HepG2 (cell line): Measurements from ENCODE around the gene NR2F6. TPM values are rescaled to one million over a fixed set of nuclear protein-coding genes. Genes with fewer than 3 reads are reported as not detected.

ENCODE experiments used
- BRCA1 ChIP-seq: sonication (generic); formaldehyde crosslinking; IDR thresholded peaks from 2 replicates; pipeline ENCODE4 v1.4.0; 2020; ENCODE audit warnings: missing genetic modification reagents
- BRF2 ChIP-seq: sonication (generic); formaldehyde crosslinking; IDR thresholded peaks from 2 replicates; pipeline ENCODE4 v1.8.1; 2022; ENCODE audit warnings: mild to moderate bottlenecking, missing genetic modification reagents
- CSRNP1 ChIP-seq: sonication (generic); formaldehyde crosslinking; IDR thresholded peaks from 2 replicates; pipeline ENCODE4 v1.8.1; 2023; ENCODE audit warnings: mild to moderate bottlenecking, missing genetic modification reagents
- GPBP1L1 ChIP-seq: sonication (generic); formaldehyde crosslinking; IDR thresholded peaks from 2 replicates; pipeline ENCODE4 v1.5.0; 2020; ENCODE audit warnings: mild to moderate bottlenecking, missing genetic modification reagents
- HOXA5 ChIP-seq: sonication (generic); formaldehyde crosslinking; IDR thresholded peaks from 2 replicates; pipeline ENCODE4 v1.4.0; 2020; ENCODE audit warnings: missing genetic modification reagents
- JDP2 ChIP-seq: sonication (generic); formaldehyde crosslinking; IDR thresholded peaks from 2 replicates; pipeline ENCODE4 v1.8.1; 2022; ENCODE audit warnings: missing genetic modification reagents, borderline replicate concordance
- KMT2B ChIP-seq: IDR thresholded peaks from 2 replicates; pipeline ENCODE4 v1.6.1; 2016; ENCODE audit warnings: missing genetic modification reagents, missing compliant biosample characterization
- LCORL ChIP-seq, 2 experiments: fragments of 450-650 bp in 1 of 2; sonication (generic) in 1 of 2; formaldehyde crosslinking in 1 of 2; IDR thresholded peaks; 2 replicates each; pipeline versions ENCODE4 v1.5.0 to v1.6.1; 2017 to 2020; ENCODE audit warnings: antibody characterized with exemption in 1 of 2, missing genetic modification reagents in 1 of 2
- MTF2 ChIP-seq: sonication (generic); formaldehyde crosslinking; IDR thresholded peaks from 2 replicates; pipeline ENCODE4 v1.5.0; 2020; ENCODE audit warnings: missing genetic modification reagents, borderline replicate concordance
- NCOR1 ChIP-seq: fragments of 200-600 bp; sonication (generic); IDR thresholded peaks from 2 replicates; pipeline ENCODE4 v1.7.0; 2017; ENCODE audit warnings: antibody characterized with exemption, low read length, borderline replicate concordance
- NR2F6 ChIP-seq, 2 experiments: IDR thresholded peaks; 2 replicates each; pipeline ENCODE4 v1.6.1; 2016; ENCODE audit warnings: antibody characterized with exemption in 1 of 2, mild to moderate bottlenecking in 1 of 2
- RARA ChIP-seq: IDR thresholded peaks from 2 replicates; pipeline ENCODE4 v1.6.1; 2016; ENCODE audit warnings: missing genetic modification reagents, missing compliant biosample characterization
- RBFOX2 ChIP-seq: fragments of 200-400 bp; formaldehyde crosslinking; IDR thresholded peaks from 2 replicates; pipeline ENCODE4 v1.6.1; 2017; ENCODE audit warnings: low read depth, mild to moderate bottlenecking, low read length
- SMYD3 ChIP-seq: sonication (generic); formaldehyde crosslinking; IDR thresholded peaks from 2 replicates; pipeline ENCODE4 v1.8.1; 2023; ENCODE audit warnings: mild to moderate bottlenecking, missing genetic modification reagents
- SPEN ChIP-seq: sonication (generic); formaldehyde crosslinking; IDR thresholded peaks from 2 replicates; pipeline ENCODE4 v1.5.1; 2020; ENCODE audit warnings: low read depth, mild to moderate bottlenecking, missing genetic modification reagents
- TIGD3 ChIP-seq: sonication (generic); formaldehyde crosslinking; IDR thresholded peaks from 2 replicates; pipeline ENCODE4 v1.5.1; 2020; ENCODE audit warnings: mild to moderate bottlenecking, missing genetic modification reagents, borderline replicate concordance
- TMF1 ChIP-seq: sonication (generic); formaldehyde crosslinking; IDR thresholded peaks from 2 replicates; pipeline ENCODE4 v1.8.1; 2022; ENCODE audit warnings: low read depth, missing genetic modification reagents
- YEATS4 ChIP-seq: sonication (generic); formaldehyde crosslinking; IDR thresholded peaks from 2 replicates; pipeline ENCODE4 v1.4.0; 2020; ENCODE audit warnings: missing genetic modification reagents, borderline replicate concordance
- ZNF224 ChIP-seq: sonication (generic); formaldehyde crosslinking; IDR thresholded peaks from 2 replicates; pipeline ENCODE4 v1.5.0; 2020; ENCODE audit warnings: mild to moderate bottlenecking, missing genetic modification reagents
- ZNF282 ChIP-seq: fragments of 450-650 bp; IDR thresholded peaks from 2 replicates; pipeline ENCODE4 v1.6.1; 2018; ENCODE audit not compliant: partially characterized antibody
- ZNF329 ChIP-seq: sonication (generic); formaldehyde crosslinking; IDR thresholded peaks from 2 replicates; pipeline ENCODE4 v1.9.0; 2021; ENCODE audit warnings: low read depth, mild to moderate bottlenecking, missing genetic modification reagents
- ZNF350 ChIP-seq: sonication (generic); formaldehyde crosslinking; IDR thresholded peaks from 2 replicates; pipeline ENCODE4 v1.4.0; 2020; ENCODE audit warnings: mild to moderate bottlenecking, low read depth, missing genetic modification reagents, borderline replicate concordance
- ZNF598 ChIP-seq: sonication (generic); formaldehyde crosslinking; IDR thresholded peaks from 2 replicates; pipeline ENCODE4 v1.5.1; 2020; ENCODE audit warnings: mild to moderate bottlenecking, missing genetic modification reagents, borderline replicate concordance
- ZSCAN25 ChIP-seq: sonication (generic); formaldehyde crosslinking; IDR thresholded peaks from 2 replicates; pipeline ENCODE4 v1.8.0; 2022; ENCODE audit warnings: mild to moderate bottlenecking, missing genetic modification reagents
- polyA plus RNA-seq, 8 experiments: library from polyadenylated mRNA; depleted of rRNA in 3 of 8; stranded (reverse) in 7 of 8; unstranded in 1 of 8; fragments of >200 nt; fragmentation: Illumina TruSeq in 4 of 8; extraction: Trizol in 4 of 8; gene quantifications; 2 replicates each; pipeline versions ENCODE4 v1.2.1 to v1.2.3, GENCODE V29; 2011 to 2016; ENCODE audit warnings: low read depth in 4 of 8, missing spikeins in 1 of 8, mixed read lengths in 1 of 8; ENCODE audit not compliant: insufficient read depth in 1 of 8
- total RNA-seq, 5 experiments: library from RNA; depleted of rRNA; stranded (reverse); fragments of >200 nt; fragmentation: Illumina TruSeq; extraction: Trizol; gene quantifications; 2 replicates each; pipeline ENCODE4 v1.2.3, GENCODE V29; 2016; ENCODE audit warnings: low read depth in 1 of 5

Gene NR2F6
- total and polyA plus RNA-seq, 2 of the 13 experiments (the other 11 are each of a cell fraction or from before 2014, with no cell fraction given), result 30.9 to 72.4 TPM

GRCh38 chr19:17246681-17247425 lies 1.1 kb upstream of the NR2F6 start (continued):
- TF ChIP-seq BRCA1 (CRISPR knock-in tag) (no peak), HOXA5 (CRISPR knock-in tag) (peak; percentile 22; the same call in 1 of the 2 replicates), RARA (peak; percentile 38; the same call in 1 of the 2 replicates), TMF1 (CRISPR knock-in tag) (no peak), TIGD3 (no peak), RBFOX2 (peak; percentile 62), LCORL (IDR thresholded peaks at IDR 0.05) (no peak), LCORL (CRISPR knock-in tag; IDR thresholded peaks at IDR 0.05) (no peak; the same call in 1 of the 2 replicates), NCOR1 (peak; percentile 59; the same call in 1 of the 2 replicates), BRF2 (CRISPR knock-in tag) (peak; percentile 59; the same call in 1 of the 2 replicates), SMYD3 (CRISPR knock-in tag) (0 out of 2 replicates have a peak, but pooled peaks have one; percentile 12), ZNF224 (CRISPR knock-in tag) (0 out of 2 replicates have a peak, but pooled peaks have one; percentile 28), ZNF282 (no peak), ZSCAN25 (0 out of 2 replicates have a peak, but pooled peaks have one; percentile 20), SPEN (CRISPR knock-in tag) (peak; percentile 31; the same call in 1 of the 2 replicates), GPBP1L1 (CRISPR knock-in tag) (no peak), ZNF329 (CRISPR knock-in tag) (0 out of 2 replicates have a peak, but pooled peaks have one; percentile 63), KMT2B (CRISPR knock-in tag) (no peak), NR2F6 (IDR thresholded peaks at IDR 0.05) (peak; percentile 84), NR2F6 (CRISPR knock-in tag; IDR thresholded peaks at IDR 0.05) (peak; percentile 87), ZNF350 (CRISPR knock-in tag) (peak; percentile 46; the same call in 1 of the 2 replicates), MTF2 (CRISPR knock-in tag) (no peak), YEATS4 (peak; percentile 62), CSRNP1 (CRISPR knock-in tag) (no peak), JDP2 (CRISPR knock-in tag) (no peak), ZNF598 (CRISPR knock-in tag) (no peak)
